Skin epidermis (tissue), 12 donors: ENCODE data around the gene PIK3R3.

ENCODE experiments used
- H3K27ac ChIP-seq, 21 experiments: fragments of 200-600 bp; sonication (generic) in 11 of 21; one replicate each; pipeline ENCODE4 v1.5.0; 2020; ENCODE audit warnings: mild to moderate bottlenecking in 3 of 21, inconsistent platforms in 2 of 21, moderate library complexity in 2 of 21
- H3K4me3 ChIP-seq, 7 experiments: fragments of 200-600 bp; sonication (generic) in 2 of 7; one replicate each; pipeline ENCODE4 v1.5.0; 2020; ENCODE audit warnings: inconsistent platforms in 2 of 7, mild to moderate bottlenecking in 2 of 7, moderate library complexity in 1 of 7

PIK3R3 gene

DNA sequence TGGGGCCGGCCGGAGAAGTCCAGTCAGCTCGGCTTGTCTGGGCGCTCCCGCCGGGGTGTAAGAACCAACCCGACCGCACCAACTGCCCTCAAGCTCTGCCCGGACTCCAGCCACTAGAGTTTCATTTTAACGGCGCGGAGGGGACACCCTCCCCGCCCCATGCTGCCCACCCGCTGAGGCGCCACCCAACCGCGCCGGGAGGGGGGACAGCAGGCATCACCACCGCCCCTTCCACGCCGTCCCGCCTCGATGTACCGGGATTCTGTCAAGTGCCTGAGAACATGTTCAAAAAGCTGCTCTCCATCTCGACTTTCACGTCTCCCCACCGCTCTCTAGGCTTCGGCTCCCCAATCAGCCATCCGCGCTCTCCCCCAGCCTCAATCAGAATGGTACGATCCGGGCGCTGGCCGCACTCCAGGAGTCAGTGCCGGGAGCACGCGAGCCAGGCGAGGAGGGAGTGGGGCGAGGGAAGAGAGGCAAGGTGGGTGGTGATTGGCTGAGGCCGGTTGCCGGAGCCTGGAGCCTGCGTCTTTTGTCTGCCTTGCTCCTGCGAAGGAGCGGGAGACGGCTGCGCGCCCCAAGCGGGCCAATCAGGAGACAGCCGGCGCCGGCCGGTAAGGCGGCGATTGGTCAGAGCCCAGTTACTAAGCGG is at the start of gene PIK3R3:
PIK3R3 (minus strand) TSS at position 101 of the 652 bp plus-strand sequence. CDS start 677 bp downstream, outside the sequence.
- Histone ChIP-seq H3K4me3 (peak within 1 kb of the TSS; percentile 59 to 81 (median 72)), H3K27ac (peak within 1 kb of the TSS; percentile 83 to 99 (median 96))

DNA sequence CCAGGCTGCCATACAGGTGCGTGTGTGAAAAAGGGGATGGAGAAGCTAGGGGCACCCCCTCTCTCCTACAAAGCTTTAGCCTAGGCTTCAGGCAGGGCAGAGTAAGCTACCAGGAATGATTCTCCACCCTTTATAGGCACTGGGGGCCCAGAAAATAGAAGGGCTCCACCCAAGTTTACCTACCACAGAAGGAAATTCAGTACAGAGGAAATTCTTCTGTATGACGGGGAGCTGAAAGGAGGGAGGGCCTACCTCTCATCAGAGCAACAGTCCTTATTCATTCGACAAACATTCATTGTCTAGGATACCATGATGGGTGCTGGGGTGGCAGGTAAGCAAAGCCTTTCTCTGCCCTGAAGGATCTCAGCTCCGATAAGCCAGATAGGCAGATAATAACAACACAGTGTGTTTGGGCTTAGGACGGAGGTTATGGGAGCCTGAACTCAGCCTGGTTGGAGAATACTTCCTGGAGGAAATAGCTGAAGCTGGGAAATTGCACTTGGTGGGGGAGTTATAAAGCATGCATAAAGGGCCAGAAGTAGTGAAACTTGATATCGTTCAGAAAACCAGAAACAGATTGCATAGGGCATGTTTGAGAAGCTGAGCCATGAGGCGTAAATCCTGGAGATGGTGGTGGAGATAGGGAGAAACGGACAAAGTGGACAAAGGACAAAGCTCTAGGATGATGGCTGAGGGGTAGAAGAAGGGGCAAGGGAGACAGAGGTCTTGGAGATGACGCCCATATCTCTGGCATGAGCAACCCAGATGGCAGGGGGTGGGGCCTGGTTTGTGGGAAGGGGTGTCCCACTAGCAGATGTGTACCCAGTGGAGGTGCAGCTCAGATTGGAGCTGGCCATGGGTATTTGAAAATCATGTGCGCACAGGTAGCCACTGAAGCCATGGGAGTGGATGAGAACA is 49.2 kb upstream of the PIK3R3 start:
- H3K4me3 ChIP-seq, result no peak overlapping the region
- H3K27ac ChIP-seq, result peak overlapping the region in 5 of 21 experiments; percentile 2 to 29 (median 7)

- Histone ChIP-seq H3K27ac (peak overlapping the region in 5 of 21 experiments; percentile 2 to 42 (median 19)), H3K4me3 (no peak overlapping the region)
Measured at GRCh38 chr1:46180082-46180616, 47.7 kb upstream of the PIK3R3 start.

DNA sequence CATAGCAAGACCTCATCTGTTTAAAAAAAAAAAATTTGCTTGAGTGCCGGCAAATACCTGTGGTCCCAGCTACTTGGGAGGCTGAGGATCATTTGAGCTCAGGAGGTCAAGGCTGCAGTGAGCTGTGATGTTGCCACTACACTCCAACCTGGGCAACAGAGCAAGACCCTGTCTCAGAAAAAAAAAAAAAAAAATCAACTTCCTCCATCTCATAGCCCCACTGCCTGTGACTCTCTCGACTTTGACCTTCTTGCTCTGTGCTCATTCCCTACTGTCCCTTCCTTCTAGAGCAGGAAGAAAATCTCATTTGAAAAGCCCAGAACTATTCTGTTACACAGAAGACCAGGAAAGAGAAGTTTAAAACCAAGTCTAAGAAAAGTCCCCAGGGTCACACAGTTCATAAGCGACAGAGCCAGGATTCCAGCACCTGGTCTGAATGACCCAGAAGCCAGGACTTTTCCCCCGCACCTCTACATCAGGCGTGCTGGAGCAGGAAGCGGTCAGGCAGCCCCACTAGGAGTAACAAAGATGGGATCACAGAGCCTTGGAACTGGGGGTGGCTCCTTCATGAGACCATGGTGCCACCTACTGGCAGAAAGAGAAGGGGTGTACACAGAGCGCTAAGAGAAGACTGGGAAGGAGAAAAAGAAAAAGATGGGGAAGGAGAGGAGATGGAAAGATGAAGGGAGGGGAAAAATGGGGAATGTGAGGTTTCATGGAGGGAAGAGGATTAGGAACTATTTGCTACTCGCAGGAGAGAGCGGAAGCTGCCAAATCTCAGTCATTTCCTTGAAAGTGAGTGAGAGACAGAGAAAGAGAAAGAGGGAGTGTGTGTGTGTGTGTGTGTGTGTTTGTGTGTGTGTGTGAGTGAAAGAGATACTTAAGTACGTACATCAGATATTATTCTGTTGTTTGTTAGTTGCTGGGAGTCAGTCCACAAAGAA is 47.0 kb upstream of the PIK3R3 start:
- Histone ChIP-seq H3K27ac (peak overlapping the region in 1 of 21 experiments; percentile 52), H3K4me3 (no peak overlapping the region)

- peak within 1 kb of the TSS in 7 of 21 experiments; percentile 20 to 83 (median 53) for H3K27ac ChIP-seq
Measured at GRCh38 chr1:46176211-46176865, 43.9 kb upstream of the PIK3R3 start, which contains the start of gene P3R3URF. TSS of gene P3R3URF (minus strand) at chr1:46176488. CDS start at chr1:46176471, 17 bp downstream.

GRCh38 chr1:46175243-46175642 is 42.8 kb upstream of the PIK3R3 start:
- H3K4me3 ChIP-seq, result no peak overlapping the region
- H3K27ac ChIP-seq, result peak overlapping the region in 9 of 21 experiments; percentile 12 to 83 (median 47)

More at GRCh38 chr1:46176211-46176865, 43.9 kb upstream of the PIK3R3 start, which contains the start of gene P3R3URF:
- no peak within 1 kb of the TSS for H3K4me3 ChIP-seq

DNA sequence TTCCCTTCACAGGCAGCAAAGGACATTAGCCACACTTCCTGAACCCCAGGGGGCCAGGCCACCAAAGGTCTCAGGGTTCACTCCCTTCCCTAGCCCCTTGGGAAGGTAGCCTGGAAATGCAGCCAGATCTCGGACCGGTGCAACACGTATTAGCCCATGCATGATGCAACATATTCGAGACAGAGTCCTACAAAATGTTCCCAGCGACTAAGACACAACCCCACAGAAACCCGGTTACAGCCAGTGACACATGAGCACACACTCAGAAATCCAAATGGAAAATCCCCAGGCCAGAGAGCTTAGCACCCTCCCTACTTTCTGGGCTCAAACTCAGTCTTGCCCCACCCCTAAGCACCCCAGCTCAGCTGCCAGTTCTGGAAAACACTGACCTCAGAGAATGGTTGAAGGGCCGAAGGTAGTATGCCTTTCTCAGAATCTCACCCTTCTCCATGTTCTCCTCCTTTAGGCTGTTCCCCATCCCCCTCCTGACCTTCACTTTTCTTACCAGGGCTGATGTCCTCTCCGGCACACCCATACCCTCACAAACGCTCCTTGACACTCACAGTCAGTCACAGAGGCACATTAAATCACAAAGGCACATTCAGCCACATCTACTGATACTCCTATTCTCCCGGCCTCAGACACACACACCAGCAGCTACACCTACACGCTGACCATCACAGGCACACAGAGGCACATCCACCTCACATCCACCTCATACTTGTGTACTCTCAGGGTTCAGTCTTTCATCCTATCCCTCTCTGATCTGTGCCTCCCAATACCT is 42.2 kb upstream of the PIK3R3 start, which contains the start of gene TSPAN1:
TSPAN1 (plus strand) TSS at position 640 of the 784 bp plus-strand sequence. CDS start 6,021 bp downstream, outside the sequence.
- H3K4me3 ChIP-seq, result no peak within 1 kb of the TSS

DNA sequence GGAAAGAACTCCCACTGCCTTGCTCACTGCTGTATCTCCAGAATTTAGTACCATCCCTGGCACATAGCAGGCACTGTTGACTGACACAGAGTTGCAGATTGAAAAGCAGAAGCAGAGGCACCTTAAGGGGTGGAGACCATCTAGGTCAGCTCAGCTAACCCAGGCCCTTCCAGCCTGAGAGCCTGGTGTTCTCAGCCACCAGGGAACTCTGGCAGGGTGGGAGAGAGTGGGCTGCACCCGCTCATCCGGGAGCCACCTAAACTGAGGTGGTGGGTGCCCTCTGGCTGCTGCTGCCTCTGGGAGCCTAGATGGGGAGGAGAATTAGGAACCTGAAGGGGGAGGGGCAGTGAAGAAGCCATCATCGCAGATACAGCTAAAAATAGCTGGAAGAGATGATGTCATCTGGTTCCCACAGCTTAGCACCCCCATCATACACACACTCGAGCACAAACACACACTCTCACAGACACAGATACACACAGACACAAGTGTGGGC is 41.0 kb upstream of the PIK3R3 start:
- Histone ChIP-seq H3K4me3 (no peak overlapping the region), H3K27ac (peak overlapping the region in 4 of 21 experiments; percentile 8 to 30 (median 22))

More for the DNA sequence above, 42.2 kb upstream of the PIK3R3 start, which contains the start of gene TSPAN1:
- peak within 1 kb of the TSS in 15 of 21 experiments; percentile 12 to 83 (median 34) for H3K27ac ChIP-seq

GRCh38 chr1:46172321-46172720 is 39.9 kb upstream of the PIK3R3 start:
- Histone ChIP-seq H3K27ac (peak overlapping the region in 4 of 21 experiments; percentile 14 to 71 (median 44)), H3K4me3 (no peak overlapping the region)

DNA sequence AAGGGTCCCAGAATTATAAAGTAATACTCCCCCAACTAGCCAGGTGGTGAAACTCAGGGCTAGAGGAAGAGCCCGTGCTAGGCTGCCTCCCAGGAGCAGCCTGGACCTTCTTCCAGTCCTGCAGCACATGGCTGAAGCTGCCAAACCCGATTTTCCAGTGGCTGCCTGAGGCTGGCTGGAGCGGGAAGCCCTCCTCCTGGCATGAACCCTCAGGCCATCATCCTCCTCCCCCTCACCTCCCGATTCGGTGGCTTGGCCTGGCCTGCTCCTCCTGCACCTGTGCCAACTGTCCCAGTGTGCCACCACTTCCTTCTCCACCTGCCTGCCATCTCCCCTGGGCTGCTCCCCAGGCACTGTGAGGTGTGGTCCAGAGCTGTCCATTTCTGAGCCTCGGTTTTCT is 39.4 kb upstream of the PIK3R3 start:
- H3K4me3 ChIP-seq, result no peak overlapping the region
- peak overlapping the region in 11 of 21 experiments; percentile 10 to 71 (median 46) for H3K27ac ChIP-seq

DNA sequence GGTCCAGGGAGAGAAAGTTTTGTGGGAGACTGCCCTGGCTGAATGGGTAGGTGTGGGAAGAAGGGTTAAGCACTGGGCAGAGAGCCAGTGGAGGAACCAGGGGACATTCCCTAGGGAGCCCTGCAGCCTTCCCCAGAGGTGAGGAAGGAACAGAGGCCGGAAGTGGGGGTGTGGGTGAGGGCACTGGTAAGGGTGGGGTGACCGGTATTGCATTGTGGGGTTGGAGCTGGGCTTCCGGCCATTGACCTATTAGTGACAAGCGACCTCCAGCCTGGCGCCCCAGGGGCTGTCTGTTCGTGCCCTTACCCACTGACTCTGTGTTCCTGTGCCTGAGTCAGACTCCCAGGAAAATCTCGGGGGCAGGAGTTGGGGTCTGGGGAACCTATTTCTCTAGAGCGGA is 38.9 kb upstream of the PIK3R3 start:
- peak overlapping the region in 11 of 21 experiments; percentile 10 to 71 (median 46) for H3K27ac ChIP-seq

GRCh38 chr1:46169811-46170454 is 37.5 kb upstream of the PIK3R3 start:
- no peak overlapping the region for H3K4me3 ChIP-seq
- H3K27ac ChIP-seq, result peak overlapping the region in 2 of 21 experiments; percentile 14 to 34

More for the DNA sequence above, 38.9 kb upstream of the PIK3R3 start:
- H3K4me3 ChIP-seq, result no peak overlapping the region

GRCh38 chr1:46168477-46168876 is 36.0 kb upstream of the PIK3R3 start:
- Histone ChIP-seq H3K4me3 (no peak overlapping the region), H3K27ac (peak overlapping the region in 2 of 21 experiments; percentile 25 to 56)

DNA sequence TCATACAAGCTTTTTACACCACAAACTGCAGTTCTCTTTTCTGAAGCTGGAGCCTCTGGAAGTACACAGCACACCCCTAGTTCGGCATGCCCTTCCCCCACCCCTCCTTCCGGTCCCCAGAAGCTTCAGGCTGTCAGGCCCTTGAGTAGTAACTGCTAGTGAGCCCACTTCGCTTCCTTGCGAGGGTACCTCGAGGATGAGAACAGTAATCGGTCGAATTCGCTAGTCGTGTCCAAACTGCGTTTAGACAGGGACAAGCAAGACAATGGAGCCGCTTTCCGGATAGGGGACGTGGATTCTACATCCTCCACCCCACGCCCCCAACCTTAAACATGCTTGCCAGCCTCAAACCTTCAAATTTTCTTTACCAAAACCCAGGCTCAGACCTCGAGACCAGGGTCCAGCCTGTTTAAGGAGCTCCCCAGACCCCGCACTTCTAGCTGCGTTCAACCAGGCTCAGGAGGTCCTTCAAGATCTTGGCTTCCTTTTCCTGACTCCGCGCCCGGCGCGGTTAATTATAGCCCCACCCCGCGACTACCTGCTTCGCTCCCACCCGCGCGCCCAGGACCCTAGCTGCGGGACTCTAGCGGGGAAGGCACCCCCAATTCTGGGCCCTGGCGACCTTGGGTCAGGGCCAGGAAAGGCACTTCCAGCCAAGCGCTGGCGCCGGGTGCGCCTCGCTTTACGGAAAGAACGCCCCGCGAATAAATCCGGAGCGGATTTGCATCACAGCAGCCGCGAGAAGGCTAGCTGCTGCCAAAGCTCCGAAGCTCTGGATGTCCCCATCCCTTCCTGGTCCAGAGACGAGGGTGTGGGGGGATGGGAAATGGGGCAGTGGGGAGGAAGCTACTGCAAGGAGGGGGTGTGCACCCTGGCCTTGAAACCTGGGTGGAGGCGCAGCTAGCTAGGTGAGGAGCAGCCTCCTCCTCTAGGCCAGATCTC is 34.4 kb upstream of the PIK3R3 start:
- Histone ChIP-seq H3K4me3 (peak overlapping the region; percentile 27 to 45 (median 37)), H3K27ac (peak overlapping the region in 20 of 21 experiments; percentile 35 to 87 (median 70))

- H3K27ac ChIP-seq, result no peak overlapping the region
- H3K4me3 ChIP-seq, result no peak overlapping the region
Measured at GRCh38 chr1:46160212-46160611, 27.8 kb upstream of the PIK3R3 start.
